ENCODE results near the gene PCYT2. TPM values are rescaled to one million over a fixed set of nuclear protein-coding genes. Genes with fewer than 3 reads are reported as not detected.

Gene PCYT2
- total and polyA plus RNA-seq, 9 of the 15 experiments (the other 6 are each of a cell fraction or from before 2014, with no cell fraction given): 0.92 to 134 (median 82.5) TPM

DNA sequence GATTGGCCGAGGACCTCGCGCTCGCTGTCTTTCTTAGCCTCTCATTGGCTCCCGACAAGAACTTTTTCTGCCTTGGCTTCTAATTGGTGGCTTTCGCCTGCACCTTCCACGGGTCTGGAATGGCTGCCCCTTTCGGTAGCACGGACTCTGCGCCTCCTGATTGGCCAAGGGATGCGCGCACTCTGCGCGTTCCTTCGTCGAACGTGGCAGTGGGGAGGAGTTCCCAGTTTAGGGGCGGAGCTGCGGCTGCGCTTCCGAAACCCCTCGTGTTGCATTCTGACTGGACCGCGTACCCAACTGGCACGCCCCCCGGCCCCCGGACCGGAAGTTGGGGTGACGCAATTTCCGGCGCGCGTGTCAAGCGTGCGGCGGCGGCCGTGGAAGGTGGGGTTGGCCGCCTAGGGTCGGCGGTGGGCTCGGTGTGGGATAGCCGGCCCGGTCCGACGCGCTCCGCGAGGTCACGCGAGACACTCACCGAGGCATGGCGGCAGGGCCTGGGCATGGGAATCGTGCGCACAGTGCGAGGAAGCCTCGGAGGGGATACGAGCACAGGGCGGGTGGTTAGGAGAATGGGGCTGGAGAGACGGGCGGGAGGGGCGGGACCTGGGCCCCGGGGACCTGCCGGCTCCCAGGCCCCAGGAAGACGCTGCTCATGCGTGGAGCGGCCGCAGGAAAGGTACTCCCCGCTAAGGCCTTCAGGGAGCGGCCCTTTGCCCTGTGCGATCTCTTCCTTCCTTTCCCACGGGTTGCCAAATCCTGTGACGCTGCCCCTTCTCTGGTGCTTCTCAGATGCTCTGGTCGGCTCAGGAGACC lies 50.2 kb downstream of the PCYT2 start (continued):
- TF ChIP-seq, protein P1, sequence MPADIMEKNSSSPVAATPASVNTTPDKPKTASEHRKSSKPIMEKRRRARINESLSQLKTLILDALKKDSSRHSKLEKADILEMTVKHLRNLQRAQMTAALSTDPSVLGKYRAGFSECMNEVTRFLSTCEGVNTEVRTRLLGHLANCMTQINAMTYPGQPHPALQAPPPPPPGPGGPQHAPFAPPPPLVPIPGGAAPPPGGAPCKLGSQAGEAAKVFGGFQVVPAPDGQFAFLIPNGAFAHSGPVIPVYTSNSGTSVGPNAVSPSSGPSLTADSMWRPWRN (IDR thresholded peaks at IDR 0.05; ENCODE audit: low read depth): peak; percentile 91
- no peak for TF ChIP-seq ZNF184 (CRISPR knock-in tag; IDR thresholded peaks at IDR 0.05)
- no peak for TF ChIP-seq NFATC3 (IDR thresholded peaks at IDR 0.05)
- TF ChIP-seq NFIX (CRISPR knock-in tag; IDR thresholded peaks at IDR 0.05; ENCODE audit: low read depth): no peak
- TF ChIP-seq, protein P2, sequence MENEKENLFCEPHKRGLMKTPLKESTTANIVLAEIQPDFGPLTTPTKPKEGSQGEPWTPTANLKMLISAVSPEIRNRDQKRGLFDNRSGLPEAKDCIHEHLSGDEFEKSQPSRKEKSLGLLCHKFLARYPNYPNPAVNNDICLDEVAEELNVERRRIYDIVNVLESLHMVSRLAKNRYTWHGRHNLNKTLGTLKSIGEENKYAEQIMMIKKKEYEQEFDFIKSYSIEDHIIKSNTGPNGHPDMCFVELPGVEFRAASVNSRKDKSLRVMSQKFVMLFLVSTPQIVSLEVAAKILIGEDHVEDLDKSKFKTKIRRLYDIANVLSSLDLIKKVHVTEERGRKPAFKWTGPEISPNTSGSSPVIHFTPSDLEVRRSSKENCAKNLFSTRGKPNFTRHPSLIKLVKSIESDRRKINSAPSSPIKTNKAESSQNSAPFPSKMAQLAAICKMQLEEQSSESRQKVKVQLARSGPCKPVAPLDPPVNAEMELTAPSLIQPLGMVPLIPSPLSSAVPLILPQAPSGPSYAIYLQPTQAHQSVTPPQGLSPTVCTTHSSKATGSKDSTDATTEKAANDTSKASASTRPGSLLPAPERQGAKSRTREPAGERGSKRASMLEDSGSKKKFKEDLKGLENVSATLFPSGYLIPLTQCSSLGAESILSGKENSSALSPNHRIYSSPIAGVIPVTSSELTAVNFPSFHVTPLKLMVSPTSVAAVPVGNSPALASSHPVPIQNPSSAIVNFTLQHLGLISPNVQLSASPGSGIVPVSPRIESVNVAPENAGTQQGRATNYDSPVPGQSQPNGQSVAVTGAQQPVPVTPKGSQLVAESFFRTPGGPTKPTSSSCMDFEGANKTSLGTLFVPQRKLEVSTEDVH (IDR thresholded peaks at IDR 0.05; ENCODE audit: low read depth, partially characterized antibody): peak; percentile 89
- no peak for TF ChIP-seq ARID1B (IDR thresholded peaks at IDR 0.05)
- TF ChIP-seq, protein P3, sequence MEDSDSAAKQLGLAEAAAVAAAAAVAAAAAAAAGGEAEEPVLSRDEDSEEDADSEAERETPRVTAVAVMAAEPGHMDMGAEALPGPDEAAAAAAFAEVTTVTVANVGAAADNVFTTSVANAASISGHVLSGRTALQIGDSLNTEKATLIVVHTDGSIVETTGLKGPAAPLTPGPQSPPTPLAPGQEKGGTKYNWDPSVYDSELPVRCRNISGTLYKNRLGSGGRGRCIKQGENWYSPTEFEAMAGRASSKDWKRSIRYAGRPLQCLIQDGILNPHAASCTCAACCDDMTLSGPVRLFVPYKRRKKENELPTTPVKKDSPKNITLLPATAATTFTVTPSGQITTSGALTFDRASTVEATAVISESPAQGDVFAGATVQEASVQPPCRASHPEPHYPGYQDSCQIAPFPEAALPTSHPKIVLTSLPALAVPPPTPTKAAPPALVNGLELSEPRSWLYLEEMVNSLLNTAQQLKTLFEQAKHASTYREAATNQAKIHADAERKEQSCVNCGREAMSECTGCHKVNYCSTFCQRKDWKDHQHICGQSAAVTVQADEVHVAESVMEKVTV (CRISPR knock-in tag; IDR thresholded peaks at IDR 0.05): no peak
- peak; percentile 67 for TF ChIP-seq ZNF354B (CRISPR knock-in tag; IDR thresholded peaks at IDR 0.05)
- TF ChIP-seq BCOR (IDR thresholded peaks at IDR 0.05): no peak
- TF ChIP-seq ZNF408 (CRISPR knock-in tag; IDR thresholded peaks at IDR 0.05; ENCODE audit: low read depth): peak; percentile 48; the same call in 1 of the 2 replicates
- TF ChIP-seq ZFP36 (IDR thresholded peaks at IDR 0.05; ENCODE audit: low read depth, low read length, partially characterized antibody): no peak
- TF ChIP-seq, protein P4, sequence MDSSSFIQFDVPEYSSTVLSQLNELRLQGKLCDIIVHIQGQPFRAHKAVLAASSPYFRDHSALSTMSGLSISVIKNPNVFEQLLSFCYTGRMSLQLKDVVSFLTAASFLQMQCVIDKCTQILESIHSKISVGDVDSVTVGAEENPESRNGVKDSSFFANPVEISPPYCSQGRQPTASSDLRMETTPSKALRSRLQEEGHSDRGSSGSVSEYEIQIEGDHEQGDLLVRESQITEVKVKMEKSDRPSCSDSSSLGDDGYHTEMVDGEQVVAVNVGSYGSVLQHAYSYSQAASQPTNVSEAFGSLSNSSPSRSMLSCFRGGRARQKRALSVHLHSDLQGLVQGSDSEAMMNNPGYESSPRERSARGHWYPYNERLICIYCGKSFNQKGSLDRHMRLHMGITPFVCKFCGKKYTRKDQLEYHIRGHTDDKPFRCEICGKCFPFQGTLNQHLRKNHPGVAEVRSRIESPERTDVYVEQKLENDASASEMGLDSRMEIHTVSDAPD (CRISPR knock-in tag; IDR thresholded peaks at IDR 0.05): no peak
- TF ChIP-seq ZNF274 (IDR thresholded peaks at IDR 0.05; ENCODE audit: borderline replicate concordance, low read depth, low read length): no peak
- peak; percentile 82 for TF ChIP-seq PHF20 (IDR thresholded peaks at IDR 0.05; ENCODE audit: partially characterized antibody)
- TF ChIP-seq DACH1 (IDR thresholded peaks at IDR 0.05; ENCODE audit: partially characterized antibody): peak; percentile 43
- TF ChIP-seq, protein P5, sequence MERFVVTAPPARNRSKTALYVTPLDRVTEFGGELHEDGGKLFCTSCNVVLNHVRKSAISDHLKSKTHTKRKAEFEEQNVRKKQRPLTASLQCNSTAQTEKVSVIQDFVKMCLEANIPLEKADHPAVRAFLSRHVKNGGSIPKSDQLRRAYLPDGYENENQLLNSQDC (CRISPR knock-in tag; IDR thresholded peaks at IDR 0.05): 0 out of 2 replicates have a peak, but pooled peaks have one; percentile 79
- TF ChIP-seq, protein P6, sequence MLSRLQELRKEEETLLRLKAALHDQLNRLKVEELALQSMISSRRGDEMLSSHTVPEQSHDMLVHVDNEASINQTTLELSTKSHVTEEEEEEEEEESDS (CRISPR knock-in tag; IDR thresholded peaks at IDR 0.05): no peak
- no peak for TF ChIP-seq RUNX1 (IDR thresholded peaks at IDR 0.05; ENCODE audit: low read depth)
- no peak for TF ChIP-seq TFAM (CRISPR knock-in tag; conservative IDR thresholded peaks at IDR 0.05)
- TF ChIP-seq, protein P7, sequence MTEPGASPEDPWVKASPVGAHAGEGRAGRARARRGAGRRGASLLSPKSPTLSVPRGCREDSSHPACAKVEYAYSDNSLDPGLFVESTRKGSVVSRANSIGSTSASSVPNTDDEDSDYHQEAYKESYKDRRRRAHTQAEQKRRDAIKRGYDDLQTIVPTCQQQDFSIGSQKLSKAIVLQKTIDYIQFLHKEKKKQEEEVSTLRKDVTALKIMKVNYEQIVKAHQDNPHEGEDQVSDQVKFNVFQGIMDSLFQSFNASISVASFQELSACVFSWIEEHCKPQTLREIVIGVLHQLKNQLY (CRISPR knock-in tag; conservative IDR thresholded peaks at IDR 0.05): 0 out of 4 replicates have a peak, but pooled peaks of 1 of the 2 experiments have one; percentile 8
- no peak; the same call in 1 of the 2 replicates for TF ChIP-seq DPF2 (IDR thresholded peaks at IDR 0.05)
